GM21786 (cell line): ENCODE data around the gene DCN.
A peak's percentile ranks its signal among the peaks of the same experiment; 100 is the strongest.

Source experiments
- ATAC-seq: cut with Tn5 transposase; IDR thresholded peaks from one replicate; pipeline ENCODE4 v1.9.1; 2021; ENCODE audit not compliant: unreplicated experiment

Gene DCN

GRCh38 chr12:91104812-91105466 is 77.7 kb downstream of the DCN start:
- ATAC-seq = peak; percentile 53

DNA sequence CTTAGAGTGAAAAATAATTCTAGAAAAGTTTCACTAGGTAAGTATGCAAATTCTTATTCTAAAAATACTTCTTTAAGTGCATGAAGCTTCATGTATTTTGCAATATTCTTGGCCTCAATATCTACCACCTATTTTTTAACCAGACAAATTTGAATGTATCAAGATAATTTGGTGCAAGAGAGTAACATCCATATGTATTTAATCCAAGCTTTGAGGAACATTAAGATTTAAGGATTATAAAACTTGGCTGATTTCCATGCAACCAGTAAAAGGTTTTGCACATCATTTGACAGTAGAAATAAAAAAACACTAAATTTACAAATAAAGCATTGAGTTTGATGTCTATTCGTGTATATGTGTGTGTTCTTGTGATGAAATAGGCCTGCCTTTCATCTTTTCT is 79.0 kb downstream of the DCN start:
- no peak for ATAC-seq

DNA sequence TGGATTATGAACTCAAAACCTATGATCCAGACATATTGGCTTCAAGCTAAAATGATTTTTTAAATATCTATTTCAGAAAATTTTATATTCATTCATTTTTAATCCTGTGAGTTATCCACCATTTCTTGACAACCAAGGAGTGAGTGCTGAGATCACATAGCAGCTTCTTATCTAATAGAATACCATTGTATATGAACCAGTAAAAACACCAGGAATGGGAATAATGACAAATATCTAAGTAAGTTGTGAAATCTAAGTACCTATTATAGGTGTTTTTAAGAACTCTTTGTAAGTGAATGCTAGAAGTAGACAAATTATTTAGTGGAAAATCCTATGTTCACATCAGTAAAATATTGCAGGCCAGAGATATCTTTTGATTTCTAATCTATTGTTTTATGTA is 79.5 kb downstream of the DCN start:
- ATAC-seq = no peak

GRCh38 chr12:91100906-91101305 is 81.7 kb downstream of the DCN start:
- no peak for ATAC-seq

DNA sequence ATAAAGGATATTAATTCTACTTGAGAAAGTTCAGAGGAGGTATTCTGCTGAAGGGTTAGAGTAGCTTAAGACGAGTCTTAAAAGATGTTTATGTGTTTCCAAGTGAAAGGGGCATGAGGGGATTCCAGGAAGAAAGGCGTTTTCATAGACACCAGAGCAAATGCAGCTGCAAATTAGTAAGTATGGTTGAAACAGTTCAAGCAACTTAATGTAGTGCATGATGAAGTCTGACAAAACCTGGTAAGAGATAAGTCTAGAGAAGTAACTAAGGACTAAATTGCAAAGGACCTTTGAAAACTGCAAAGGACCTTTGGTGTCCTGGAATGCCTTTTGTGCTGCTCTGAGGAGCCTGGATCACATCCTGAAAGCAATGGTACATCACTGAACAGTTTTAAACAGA is 82.8 kb downstream of the DCN start:
- ATAC-seq = no peak

DNA sequence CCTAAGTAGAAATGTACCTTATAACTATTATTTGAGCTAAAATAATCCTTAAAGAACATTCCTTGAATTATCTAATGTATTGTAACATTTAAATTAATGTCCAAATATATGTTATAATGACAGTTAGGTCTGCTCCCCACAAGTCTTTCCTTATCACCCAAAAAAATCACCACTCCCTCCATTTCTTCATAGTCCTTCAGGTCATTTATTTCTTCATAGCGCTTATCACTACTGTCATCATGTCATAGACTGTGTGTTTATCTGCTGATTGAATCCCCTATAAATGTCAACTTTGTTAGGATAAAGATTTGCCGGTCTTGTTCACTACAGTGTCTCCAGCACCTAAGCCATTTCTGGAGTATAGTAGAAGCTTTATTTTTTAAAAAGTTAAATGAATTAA is 83.3 kb downstream of the DCN start:
- ATAC-seq = no peak

DNA sequence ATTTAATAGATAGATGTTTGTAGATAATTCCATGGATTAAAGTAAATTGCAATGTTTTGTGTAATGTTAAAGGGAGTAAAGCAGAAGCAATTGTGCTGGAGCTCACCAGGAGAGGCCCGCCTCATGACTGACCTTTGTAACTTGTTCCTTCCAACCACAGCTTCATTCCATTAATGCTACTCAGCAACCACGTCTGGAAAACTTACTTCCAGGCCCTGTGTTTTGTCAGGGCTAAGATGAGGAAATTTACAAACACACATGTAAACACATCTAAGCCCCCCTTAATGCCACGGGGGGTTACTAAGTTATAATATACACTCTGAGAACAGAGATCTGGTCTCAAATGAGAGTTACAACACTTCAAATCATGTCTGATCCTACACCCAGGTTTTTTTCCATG is 83.7 kb downstream of the DCN start:
- no peak for ATAC-seq

DNA sequence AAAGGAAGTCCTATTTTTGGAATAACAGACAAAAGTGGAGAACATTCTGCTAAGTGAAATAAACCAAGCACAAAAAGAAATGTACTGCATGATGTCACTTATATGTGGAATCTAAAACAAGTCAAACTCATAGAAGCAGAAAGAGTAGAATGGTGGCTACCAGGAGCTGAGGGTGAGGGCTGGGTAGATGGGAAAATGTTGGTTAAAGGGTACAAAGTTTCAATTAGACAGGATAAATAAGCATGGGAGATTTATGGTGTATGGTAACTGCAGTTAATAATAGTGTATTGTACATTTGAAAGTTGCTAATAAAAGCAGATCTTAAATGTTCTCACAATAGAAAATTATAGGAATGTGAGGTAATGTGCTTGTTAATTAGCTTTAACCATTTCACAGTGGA is 84.2 kb downstream of the DCN start:
- ATAC-seq = no peak

GRCh38 chr12:91094957-91095356 is 87.7 kb downstream of the DCN start:
- no peak for ATAC-seq

DNA sequence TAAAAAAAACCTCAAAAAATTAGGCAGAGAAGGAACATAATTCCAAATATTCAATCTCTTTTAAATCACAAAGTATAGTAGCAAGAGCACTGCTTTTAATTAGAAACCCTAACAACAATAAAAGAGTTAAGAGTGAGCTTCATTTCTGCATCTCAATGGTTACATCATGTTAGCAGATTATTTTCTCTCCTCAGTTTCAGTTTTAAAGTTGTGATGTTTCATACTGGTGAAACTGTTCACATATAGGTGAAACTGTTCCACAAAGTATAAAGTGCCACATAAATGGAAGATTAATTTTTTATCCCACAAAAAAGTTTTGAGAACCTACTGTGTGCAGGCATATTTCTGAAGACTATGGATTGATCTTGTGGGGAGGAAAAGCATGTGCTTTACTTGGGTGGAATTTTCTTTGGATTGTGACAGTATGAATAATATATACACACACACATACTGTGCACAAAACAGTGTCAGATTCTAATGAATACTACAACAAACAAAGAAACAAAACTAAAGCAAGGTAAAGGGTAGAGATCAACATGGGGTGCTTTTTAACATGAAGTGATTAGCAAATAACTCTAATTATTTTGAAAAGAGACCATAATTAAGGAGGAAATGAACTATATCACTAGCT is 88.5 kb downstream of the DCN start:
- ATAC-seq = no peak

DNA sequence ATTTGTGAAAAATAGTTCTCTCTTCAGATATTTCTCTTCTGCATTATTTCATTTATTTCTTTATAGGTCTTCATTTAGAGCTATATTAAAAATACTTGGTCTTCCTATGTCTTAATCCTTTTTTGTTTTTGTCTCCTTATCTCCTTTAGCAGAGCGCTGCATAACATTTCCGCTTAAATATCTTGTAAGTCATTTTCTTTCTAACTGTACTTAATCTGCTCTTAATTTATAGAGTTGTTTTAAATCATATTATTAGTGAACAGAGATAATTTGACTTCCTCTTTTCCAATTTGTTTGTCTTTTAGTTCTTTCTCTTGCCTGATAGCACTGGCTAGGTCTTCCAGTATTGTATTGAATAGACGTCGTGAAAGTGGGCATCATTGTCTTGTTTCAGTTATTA is 89.3 kb downstream of the DCN start:
- ATAC-seq = no peak

DNA sequence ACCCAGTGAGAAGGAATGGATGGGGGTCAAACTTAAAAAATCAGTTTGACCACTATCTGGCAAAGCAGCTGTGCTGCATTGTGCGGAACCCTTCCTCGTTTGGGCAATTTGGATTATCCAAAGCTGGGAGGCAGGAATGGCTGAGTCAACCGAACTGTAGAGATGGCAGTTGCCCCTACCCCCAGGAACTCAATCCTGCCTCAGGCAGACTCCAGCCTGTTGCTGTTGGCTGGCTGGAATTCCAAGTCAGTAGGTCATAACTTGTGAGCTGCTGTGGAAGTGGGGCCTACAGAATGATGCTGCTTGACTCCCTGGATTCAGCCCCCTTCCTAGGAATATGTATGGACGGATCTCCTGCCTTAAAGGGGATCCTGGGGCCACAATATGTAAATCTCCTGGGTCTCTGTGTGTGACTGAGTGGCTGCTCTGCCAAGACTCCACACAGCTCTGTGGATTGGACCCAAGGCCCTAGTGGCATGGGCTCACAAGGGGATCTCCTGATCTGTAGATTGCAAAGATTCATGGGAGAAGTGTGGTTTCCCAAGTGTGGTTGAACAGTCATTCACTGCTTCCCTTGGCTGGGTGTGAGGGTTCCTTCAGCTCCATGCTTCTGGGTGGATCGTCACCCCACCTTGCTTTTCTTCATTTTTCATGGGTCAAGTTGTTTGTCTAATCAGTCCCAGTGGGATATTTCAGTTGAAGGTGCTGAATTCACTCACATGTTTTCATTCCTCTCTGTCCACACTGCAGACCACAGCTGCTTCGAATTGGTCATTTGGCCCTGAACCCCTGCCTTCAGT is 90.5 kb downstream of the DCN start:
- ATAC-seq = no peak
